Measurements from ENCODE around the gene ACOT12. TPM values are rescaled to one million over a fixed set of nuclear protein-coding genes. Genes with fewer than 3 reads are reported as not detected.

ACOT12 gene
- polyA plus RNA-seq, 1 experiment, result 0.18 TPM

DNA sequence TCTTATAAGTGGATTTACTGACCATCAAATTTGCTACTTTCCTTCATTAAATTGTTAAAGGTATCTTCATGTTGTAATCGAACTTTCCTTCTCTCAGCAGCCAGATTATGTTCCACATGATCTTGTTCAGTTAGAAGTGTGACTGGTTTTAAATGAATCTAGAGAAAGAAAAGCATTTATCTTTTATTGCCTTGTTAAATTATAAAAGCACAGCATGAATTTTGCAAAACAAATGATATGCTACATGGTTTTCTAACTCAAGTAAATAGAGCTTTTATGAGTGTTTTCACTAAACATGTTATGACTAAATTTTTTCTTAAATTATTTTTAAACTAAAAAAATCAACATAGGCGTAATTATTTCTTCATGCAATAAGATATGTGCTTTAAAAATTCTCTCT is 34.1 kb downstream of the ACOT12 start:
- ChIA-PET POLR2A (no interaction called here), CTCF (no interaction called here)
- TF ChIP-seq, protein P1, sequence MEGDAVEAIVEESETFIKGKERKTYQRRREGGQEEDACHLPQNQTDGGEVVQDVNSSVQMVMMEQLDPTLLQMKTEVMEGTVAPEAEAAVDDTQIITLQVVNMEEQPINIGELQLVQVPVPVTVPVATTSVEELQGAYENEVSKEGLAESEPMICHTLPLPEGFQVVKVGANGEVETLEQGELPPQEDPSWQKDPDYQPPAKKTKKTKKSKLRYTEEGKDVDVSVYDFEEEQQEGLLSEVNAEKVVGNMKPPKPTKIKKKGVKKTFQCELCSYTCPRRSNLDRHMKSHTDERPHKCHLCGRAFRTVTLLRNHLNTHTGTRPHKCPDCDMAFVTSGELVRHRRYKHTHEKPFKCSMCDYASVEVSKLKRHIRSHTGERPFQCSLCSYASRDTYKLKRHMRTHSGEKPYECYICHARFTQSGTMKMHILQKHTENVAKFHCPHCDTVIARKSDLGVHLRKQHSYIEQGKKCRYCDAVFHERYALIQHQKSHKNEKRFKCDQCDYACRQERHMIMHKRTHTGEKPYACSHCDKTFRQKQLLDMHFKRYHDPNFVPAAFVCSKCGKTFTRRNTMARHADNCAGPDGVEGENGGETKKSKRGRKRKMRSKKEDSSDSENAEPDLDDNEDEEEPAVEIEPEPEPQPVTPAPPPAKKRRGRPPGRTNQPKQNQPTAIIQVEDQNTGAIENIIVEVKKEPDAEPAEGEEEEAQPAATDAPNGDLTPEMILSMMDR (IDR thresholded peaks at IDR 0.05; ENCODE audit: insufficient read depth, low read depth, low read length), result no peak

DNA sequence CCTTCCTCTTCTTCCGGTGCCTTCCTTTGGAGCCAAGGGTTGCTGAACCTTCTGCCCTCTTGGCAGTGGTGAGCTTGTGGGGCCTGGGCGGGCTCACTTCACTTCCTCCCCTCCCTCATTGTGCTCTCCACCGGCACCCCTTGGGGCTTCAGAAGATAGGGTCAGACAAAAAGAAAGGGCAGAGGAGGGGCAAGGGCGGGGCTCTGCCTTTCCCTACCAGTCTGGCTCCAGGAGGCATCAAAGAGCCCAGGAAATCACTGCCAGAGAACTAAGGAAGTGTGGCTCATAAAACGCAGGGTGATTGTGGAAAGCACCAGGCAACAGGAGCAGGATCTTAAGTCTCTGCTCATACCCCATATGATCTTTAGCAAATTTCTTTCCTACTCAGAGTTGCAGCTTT is 34.8 kb downstream of the ACOT12 start:
- DNase-seq (ENCODE audit: low read depth), result no peak
- no peak overlapping the region for H3K4me3 ChIP-seq (ENCODE audit: low read depth, low read length)
- H3K36me3 ChIP-seq (ENCODE audit: control insufficient read depth, insufficient read depth, low read length), result no peaks in the 10 kb centered on the region
- ChIA-PET CTCF (no interaction called here), POLR2A (no interaction called here)
- TF ChIP-seq, protein P1 (IDR thresholded peaks at IDR 0.05; ENCODE audit: insufficient read depth, low read depth, low read length), result no peak
- no peaks in the 10 kb centered on the region for H3K27me3 ChIP-seq (ENCODE audit: control insufficient read depth, insufficient read depth, low read length)

More for the DNA sequence above, 34.1 kb downstream of the ACOT12 start:
- no peak for DNase-seq (ENCODE audit: low read depth)
- no peak overlapping the region for H3K4me3 ChIP-seq (ENCODE audit: low read depth, low read length)
- H3K27me3 ChIP-seq (ENCODE audit: control insufficient read depth, insufficient read depth, low read length), result no peaks in the 10 kb centered on the region
- H3K36me3 ChIP-seq (ENCODE audit: control insufficient read depth, insufficient read depth, low read length), result no peaks in the 10 kb centered on the region

DNA sequence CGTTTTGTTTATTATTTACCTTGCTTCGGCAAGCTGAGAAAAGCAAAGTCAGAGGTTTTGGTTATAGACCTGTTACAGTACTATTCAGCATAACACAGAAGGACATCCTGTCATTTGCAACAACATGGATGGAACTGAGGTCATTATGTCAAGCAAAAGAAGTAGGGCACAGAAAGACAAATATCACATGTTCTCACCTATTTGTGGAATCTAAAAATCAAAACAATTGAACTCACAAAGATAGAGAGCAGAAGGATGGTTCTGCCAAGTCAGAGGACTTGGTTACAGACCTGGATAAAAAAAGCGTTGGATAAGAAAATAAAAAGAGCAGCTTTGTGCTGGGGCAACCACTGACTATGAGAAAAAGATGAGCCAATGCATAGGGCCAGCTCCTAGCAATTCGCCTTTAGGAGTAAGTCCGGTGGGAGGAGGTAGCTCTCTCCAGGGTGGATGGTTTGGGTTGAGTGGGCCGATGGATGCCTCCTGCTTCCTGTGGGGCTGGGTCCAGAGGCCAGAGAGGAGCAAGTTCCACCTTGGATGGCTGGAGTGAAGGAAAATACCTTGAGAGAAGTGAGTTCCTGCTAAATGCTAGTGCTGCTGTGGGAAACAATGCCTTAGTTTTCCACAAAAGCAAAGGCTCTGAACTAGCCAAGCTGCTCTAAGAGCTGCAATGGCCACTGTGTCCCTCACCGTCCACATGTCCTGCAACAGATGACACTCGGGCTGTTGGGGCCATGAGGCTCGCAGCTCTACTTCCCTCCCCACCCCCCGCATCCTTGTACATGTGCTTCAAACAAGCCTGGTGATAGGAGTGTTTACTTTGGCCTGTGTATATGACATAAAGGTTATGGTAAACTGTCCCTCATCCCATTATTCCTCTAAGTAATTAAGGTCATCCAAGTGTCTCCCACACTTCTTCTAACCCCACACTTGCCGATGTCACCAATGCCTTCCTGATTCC is 38.4 kb downstream of the ACOT12 start:
- CTCF ChIA-PET, result interaction anchor here (1.0 kb wide), 1 partner anchor 23 kb away, joined by 3 read pairs; no protein-coding TSS in a partner anchor
- Histone ChIP-seq H3K36me3 (ENCODE audit: control insufficient read depth, insufficient read depth, low read length) (no peaks in the 10 kb centered on the region), H3K4me3 (ENCODE audit: low read depth, low read length) (no peak overlapping the region), H3K27me3 (ENCODE audit: control insufficient read depth, insufficient read depth, low read length) (no peaks in the 10 kb centered on the region)
- DNase-seq (ENCODE audit: low read depth), result no peak
- TF ChIP-seq, protein P1 (IDR thresholded peaks at IDR 0.05; ENCODE audit: insufficient read depth, low read depth, low read length), result no peak
- POLR2A ChIA-PET, result no interaction called here

DNA sequence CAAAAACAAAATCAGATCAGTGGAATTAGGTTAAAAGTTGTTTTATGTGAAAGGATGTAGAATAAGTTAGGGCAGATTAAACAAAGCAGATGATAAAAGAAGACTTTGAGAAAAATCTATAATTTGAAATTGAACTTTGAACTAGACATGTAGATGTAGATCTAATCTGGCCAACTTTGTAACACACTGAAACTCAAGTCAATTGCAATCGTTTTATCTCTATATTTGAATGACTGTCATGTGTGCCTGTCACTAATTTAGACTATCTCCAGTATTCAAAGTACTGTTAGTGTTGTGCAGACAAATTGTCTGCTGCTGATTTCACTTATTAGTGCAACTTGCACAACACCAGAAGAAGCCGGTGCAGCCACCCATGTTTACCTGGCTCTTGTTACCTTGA is 39.8 kb downstream of the ACOT12 start:
- Histone ChIP-seq H3K36me3 (ENCODE audit: control insufficient read depth, insufficient read depth, low read length) (no peaks in the 10 kb centered on the region), H3K27me3 (ENCODE audit: control insufficient read depth, insufficient read depth, low read length) (no peaks in the 10 kb centered on the region), H3K4me3 (ENCODE audit: low read depth, low read length) (no peak overlapping the region)
- TF ChIP-seq, protein P1 (IDR thresholded peaks at IDR 0.05; ENCODE audit: insufficient read depth, low read depth, low read length), result no peak
- CTCF ChIA-PET, result no interaction called here
- POLR2A ChIA-PET, result no interaction called here
- DNase-seq (ENCODE audit: low read depth), result no peak

DNA sequence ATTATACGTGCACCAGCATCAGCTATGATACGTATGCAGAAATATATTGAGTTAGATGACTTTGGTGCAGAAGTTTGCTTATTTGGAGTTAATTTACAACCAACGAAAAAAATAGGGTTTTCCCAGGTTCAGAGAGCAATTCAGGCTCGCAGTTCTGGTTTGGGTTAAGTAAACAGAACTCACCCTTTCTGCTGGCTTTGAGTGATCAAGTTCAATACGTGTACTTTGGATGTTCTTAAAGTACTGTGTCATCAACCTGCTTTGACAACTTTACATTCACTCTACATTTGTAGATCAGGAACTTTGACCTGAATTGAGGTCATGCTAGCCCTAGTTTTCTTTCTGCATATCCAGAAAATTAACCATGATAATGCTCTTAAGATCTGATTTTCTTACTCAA is 40.7 kb downstream of the ACOT12 start:
- H3K4me3 ChIP-seq (ENCODE audit: low read depth, low read length), result no peak overlapping the region
- POLR2A ChIA-PET, result no interaction called here
- H3K27me3 ChIP-seq (ENCODE audit: control insufficient read depth, insufficient read depth, low read length), result no peaks in the 10 kb centered on the region
- no peak for DNase-seq (ENCODE audit: low read depth)
- no peaks in the 10 kb centered on the region for H3K36me3 ChIP-seq (ENCODE audit: control insufficient read depth, insufficient read depth, low read length)
- CTCF ChIA-PET, result no interaction called here
- TF ChIP-seq, protein P1 (IDR thresholded peaks at IDR 0.05; ENCODE audit: insufficient read depth, low read depth, low read length), result no peak
